DND-41 (cell line): Measurements from ENCODE around the gene RCCD1.

Source experiments
- ATAC-seq: fragments of 200-7000 bp; cut with Tn5 transposase; 3 replicates; pipeline ENCODE4 v1.9.1; 2021; ENCODE audit warnings: low read depth; ENCODE audit not compliant: insufficient read depth
- DNase-seq: peaks from one replicate; pipeline ENCODE4 v3.0.0-alpha.2; 2020
- H2AFZ ChIP-seq: 2 replicates; pipeline ENCODE4 v1.6.0; 2012; ENCODE audit warnings: low read depth, low read length
- H3K27ac ChIP-seq: 2 replicates; pipeline ENCODE4 v1.5.1; 2012; ENCODE audit warnings: low read length, inconsistent platforms
- H3K27me3 ChIP-seq: fragments of 200-600 bp; sonication (generic); 2 replicates; pipeline ENCODE4 v1.6.0; 2012; ENCODE audit warnings: low read length, mild to moderate bottlenecking, inconsistent platforms; ENCODE audit not compliant: insufficient read depth, poor library complexity
- H3K36me3 ChIP-seq: 2 replicates; pipeline ENCODE4 v1.5.1; 2012; ENCODE audit warnings: low read length, inconsistent platforms; ENCODE audit not compliant: insufficient read depth
- H3K4me1 ChIP-seq: 2 replicates; pipeline ENCODE4 v1.5.1; 2012; ENCODE audit warnings: mild to moderate bottlenecking, low read length; ENCODE audit not compliant: insufficient read depth
- H3K4me2 ChIP-seq: 2 replicates; pipeline ENCODE4 v1.6.0; 2012; ENCODE audit warnings: mild to moderate bottlenecking, moderate library complexity, low read length, inconsistent platforms; ENCODE audit not compliant: insufficient read depth
- H3K4me3 ChIP-seq, 2 experiments: fragments of 200-600 bp in 1 of 2; shearing (Covaris generic) in 1 of 2; 2 replicates each; pipeline ENCODE4 v1.5.1; 2012 to 2016; ENCODE audit warnings: inconsistent platforms in 2 of 2, low read length in 2 of 2, mild to moderate bottlenecking in 2 of 2, low read depth in 1 of 2, moderate library complexity in 1 of 2
- H3K79me2 ChIP-seq: 2 replicates; pipeline ENCODE4 v1.6.0; 2012; ENCODE audit warnings: low read length, inconsistent platforms; ENCODE audit not compliant: insufficient read depth
- H3K9ac ChIP-seq: 2 replicates; pipeline ENCODE4 v1.6.0; 2012; ENCODE audit warnings: low read depth, mild to moderate bottlenecking, inconsistent platforms, low read length, moderate library complexity
- H3K9me3 ChIP-seq: 2 replicates; pipeline ENCODE4 v1.5.1; 2012; ENCODE audit warnings: low read length, moderate library complexity, mild to moderate bottlenecking, inconsistent platforms; ENCODE audit not compliant: insufficient read depth, severe bottlenecking
- H4K20me1 ChIP-seq: 2 replicates; pipeline ENCODE4 v1.6.0; 2012; ENCODE audit warnings: low read length; ENCODE audit not compliant: insufficient read depth
- EZH2 ChIP-seq: IDR thresholded peaks from 3 replicates; pipeline ENCODE4 v1.6.1; 2012; ENCODE audit warnings: borderline replicate concordance, low read depth, mild to moderate bottlenecking, moderate library complexity, low read length, inconsistent platforms; ENCODE audit not compliant: severe bottlenecking
- TF ChIP-seq, protein P1 (sequence below): IDR thresholded peaks from 2 replicates; pipeline ENCODE4 v1.5.1; 2012; ENCODE audit warnings: borderline replicate concordance, low read length, moderate library complexity, mild to moderate bottlenecking; ENCODE audit not compliant: poor library complexity, severe bottlenecking; ENCODE audit errors: extremely low read depth

RCCD1 gene

DNA sequence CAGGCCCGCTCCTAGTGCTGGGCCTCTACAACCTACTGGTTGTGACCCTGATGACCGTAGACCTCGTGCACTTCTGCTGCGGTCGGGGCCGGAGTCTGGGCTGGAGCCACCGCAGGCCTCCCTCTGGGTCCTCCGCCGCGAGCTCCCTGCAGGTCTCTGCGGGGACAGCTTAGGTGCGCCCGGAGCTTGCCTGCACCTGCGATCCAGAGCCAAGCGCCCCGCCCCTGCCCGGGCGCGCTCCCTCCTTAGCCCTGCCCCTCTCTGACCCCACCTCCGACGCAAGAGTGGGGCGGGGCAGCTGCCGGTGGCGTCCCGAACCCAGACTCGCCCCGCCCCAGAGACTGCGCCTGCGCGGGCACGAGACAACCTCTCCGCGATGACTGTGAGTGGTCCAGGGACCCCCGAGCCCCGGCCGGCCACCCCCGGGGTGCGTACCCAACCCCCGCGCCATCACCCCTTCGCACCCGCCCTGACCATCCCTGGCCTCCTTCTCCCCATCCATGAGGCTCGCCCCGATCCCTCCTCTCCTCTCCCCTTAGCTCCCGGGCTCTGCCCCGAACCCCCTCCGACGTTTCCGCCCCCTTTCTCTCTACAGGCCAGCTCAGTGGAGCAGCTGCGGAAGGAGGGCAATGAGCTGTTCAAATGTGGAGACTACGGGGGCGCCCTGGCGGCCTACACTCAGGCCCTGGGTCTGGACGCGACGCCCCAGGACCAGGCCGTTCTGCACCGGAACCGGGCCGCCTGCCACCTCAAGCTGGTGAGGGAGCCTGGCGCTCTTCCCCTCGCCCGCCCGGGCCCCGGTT, 19.5 kb upstream of the RCCD1 start, which contains the start of gene UNC45A:
TSS of gene UNC45A (plus strand) at position 337 of the 803 bp plus-strand sequence. CDS start at position 377, 40 bp downstream.
- Histone ChIP-seq H3K9ac (peak within 1 kb of the TSS; percentile 71), H3K4me1 (peaks cover 58% of the 10 kb centered on the region), H2AFZ (peak within 1 kb of the TSS; percentile 81), H3K79me2 (peaks cover 33% of the 10 kb centered on the region), H3K9me3 (no peaks in the 10 kb centered on the region), H3K36me3 (peaks cover 30% of the 10 kb centered on the region), H3K4me3 (peak within 1 kb of the TSS; percentile 60 to 69), H4K20me1 (no peaks in the 10 kb centered on the region), H3K27ac (peak within 1 kb of the TSS; percentile 68), H3K27me3 (no peaks in the 10 kb centered on the region), H3K4me2 (peak within 1 kb of the TSS; percentile 93)
- peak; percentile 91 for DNase-seq
- ATAC-seq: peak; percentile 76
- TF ChIP-seq, protein P1, sequence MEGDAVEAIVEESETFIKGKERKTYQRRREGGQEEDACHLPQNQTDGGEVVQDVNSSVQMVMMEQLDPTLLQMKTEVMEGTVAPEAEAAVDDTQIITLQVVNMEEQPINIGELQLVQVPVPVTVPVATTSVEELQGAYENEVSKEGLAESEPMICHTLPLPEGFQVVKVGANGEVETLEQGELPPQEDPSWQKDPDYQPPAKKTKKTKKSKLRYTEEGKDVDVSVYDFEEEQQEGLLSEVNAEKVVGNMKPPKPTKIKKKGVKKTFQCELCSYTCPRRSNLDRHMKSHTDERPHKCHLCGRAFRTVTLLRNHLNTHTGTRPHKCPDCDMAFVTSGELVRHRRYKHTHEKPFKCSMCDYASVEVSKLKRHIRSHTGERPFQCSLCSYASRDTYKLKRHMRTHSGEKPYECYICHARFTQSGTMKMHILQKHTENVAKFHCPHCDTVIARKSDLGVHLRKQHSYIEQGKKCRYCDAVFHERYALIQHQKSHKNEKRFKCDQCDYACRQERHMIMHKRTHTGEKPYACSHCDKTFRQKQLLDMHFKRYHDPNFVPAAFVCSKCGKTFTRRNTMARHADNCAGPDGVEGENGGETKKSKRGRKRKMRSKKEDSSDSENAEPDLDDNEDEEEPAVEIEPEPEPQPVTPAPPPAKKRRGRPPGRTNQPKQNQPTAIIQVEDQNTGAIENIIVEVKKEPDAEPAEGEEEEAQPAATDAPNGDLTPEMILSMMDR: peak; percentile 27
- no peak for TF ChIP-seq EZH2

DNA sequence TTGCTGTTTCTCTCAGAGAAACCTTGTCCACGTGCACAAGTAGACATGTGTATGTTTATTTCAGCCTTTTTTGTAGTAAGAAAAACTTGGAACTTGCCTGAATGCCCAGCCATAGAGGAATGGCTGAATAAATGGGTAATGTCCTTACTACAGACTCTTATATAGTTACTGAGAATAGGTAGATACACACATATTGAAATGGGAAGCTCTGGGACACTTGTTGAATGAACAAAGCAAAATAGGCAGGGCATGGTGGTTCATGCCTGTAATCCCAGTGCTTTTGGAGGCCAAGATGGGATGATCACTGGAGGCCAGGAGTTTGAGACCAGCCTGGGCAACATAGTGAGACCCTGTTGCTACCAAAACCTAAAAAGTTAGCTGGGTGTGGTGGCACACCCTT, 17.9 kb upstream of the RCCD1 start:
- H3K9me3 ChIP-seq: no peaks in the 10 kb centered on the region

DNA sequence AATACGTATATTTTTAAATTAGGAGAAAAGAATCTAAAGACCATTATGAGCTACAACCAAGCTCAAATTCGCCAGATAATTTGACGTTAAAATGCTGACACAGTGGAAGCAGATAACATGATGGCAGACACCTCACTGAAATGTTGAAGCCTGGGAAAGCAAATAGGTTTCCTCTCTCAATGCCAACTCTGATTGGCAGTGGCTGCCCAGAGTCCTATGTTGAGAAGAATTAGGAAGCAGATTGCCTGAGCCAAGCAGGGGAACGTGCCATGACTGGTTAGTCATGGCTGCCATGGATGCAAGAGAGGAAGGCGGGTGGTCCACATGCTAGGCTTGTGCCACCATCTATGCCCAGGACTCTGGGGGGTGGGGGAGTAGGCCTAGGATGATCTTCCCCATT, 16.4 kb upstream of the RCCD1 start:
- TF ChIP-seq EZH2: no peak
- TF ChIP-seq, protein P1: no peak
- peaks cover 54% of the 10 kb centered on the region for H3K36me3 ChIP-seq
- no peak overlapping the region for H2AFZ ChIP-seq
- DNase-seq (no peak), ATAC-seq (no peak)
- H3K4me2 ChIP-seq: no peak overlapping the region
- H3K9ac ChIP-seq: no peak overlapping the region
- no peak overlapping the region for H3K4me3 ChIP-seq
- H3K27me3 ChIP-seq: no peaks in the 10 kb centered on the region
- H3K27ac ChIP-seq: no peak overlapping the region
- peaks cover 32% of the 10 kb centered on the region for H3K4me1 ChIP-seq
- H3K79me2 ChIP-seq: peaks cover 17% of the 10 kb centered on the region
- no peaks in the 10 kb centered on the region for H3K9me3 ChIP-seq
- no peaks in the 10 kb centered on the region for H4K20me1 ChIP-seq

More for the DNA sequence above, 17.9 kb upstream of the RCCD1 start:
- peaks cover 21% of the 10 kb centered on the region for H3K79me2 ChIP-seq
- no peak overlapping the region for H2AFZ ChIP-seq
- H3K27me3 ChIP-seq: no peaks in the 10 kb centered on the region
- H3K4me2 ChIP-seq: peak overlapping the region; percentile 93; the same call in 1 of the 2 replicates
- H3K9ac ChIP-seq: no peak overlapping the region
- DNase-seq (no peak), ATAC-seq (no peak)
- H3K27ac ChIP-seq: no peak overlapping the region
- TF ChIP-seq, protein P1: no peak
- TF ChIP-seq EZH2: no peak
- H3K4me3 ChIP-seq: no peak overlapping the region
- peaks cover 43% of the 10 kb centered on the region for H3K4me1 ChIP-seq
- H3K36me3 ChIP-seq: peaks cover 40% of the 10 kb centered on the region
- H4K20me1 ChIP-seq: no peaks in the 10 kb centered on the region
